Erythroblast (primary cell): ENCODE results near the gene PBX1.

Source experiments
- GATA1 ChIP-seq: IDR thresholded peaks from 2 replicates; pipeline ENCODE4 v1.6.1; 2011; ENCODE audit warnings: low read depth, mild to moderate bottlenecking, control low read depth, low read length, moderate library complexity
- POLR2A ChIP-seq: IDR thresholded peaks from 2 replicates; pipeline ENCODE4 v1.6.1; 2011; ENCODE audit warnings: mild to moderate bottlenecking, low read length

DNA sequence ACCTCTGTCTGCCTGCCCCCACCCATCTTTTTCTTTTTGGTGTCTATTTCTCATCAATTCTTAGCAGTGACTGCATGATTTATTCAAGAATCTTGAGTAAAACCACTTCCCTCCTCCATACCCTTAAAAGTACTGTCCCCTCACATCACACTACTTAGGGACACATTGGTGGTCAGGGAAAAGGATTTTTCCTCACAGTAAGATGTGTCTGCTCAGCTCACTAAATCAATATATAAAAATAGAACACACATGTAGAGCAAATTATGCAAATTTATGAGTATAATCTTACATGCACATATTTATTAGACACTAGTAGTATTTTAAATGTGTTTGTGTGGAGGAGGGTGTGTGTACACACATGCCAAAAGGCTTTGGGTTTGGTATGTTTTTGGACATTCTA, 202.0 kb downstream of the PBX1 start:
- TF ChIP-seq POLR2A = no peak
- no peak for TF ChIP-seq GATA1
